Left lobe of liver (tissue), 2 donors: ENCODE data around the gene MAD2L2. TPM values are rescaled to one million over a fixed set of nuclear protein-coding genes. Genes with fewer than 3 reads are reported as not detected.
A peak's percentile ranks its signal among the peaks of the same experiment; 100 is the strongest.

Source experiments
- ATAC-seq: fragments of 200-7000 bp; cut with Tn5 transposase; one replicate; pipeline ENCODE4 v1.9.1; 2020; ENCODE audit warnings: mild to moderate bottlenecking, moderate library complexity
- DNase-seq: peaks from one replicate; pipeline ENCODE4 v3.0.0-alpha.2; 2020; ENCODE audit warnings: low spot score
- total RNA-seq: library from RNA; stranded (reverse); gene quantifications from one replicate; pipeline ENCODE4 v1.2.1, GENCODE V29; 2021
- donor health status: DM: no; HTN: no; CAD: no; lungs with moderate emphysema.
- donor health status: DM: no; HTN: yes; CAD: no.

MAD2L2 gene
- total RNA-seq, 1 donor from 2014 or later = 28.3 TPM

GRCh38 chr1:11705596-11705995 lies 24.6 kb upstream of the MAD2L2 start:
- ATAC-seq = no peak
- DNase-seq = no peak

GRCh38 chr1:11704691-11705475 lies 23.9 kb upstream of the MAD2L2 start:
- ATAC-seq = no peak

GRCh38 chr1:11704194-11704529 lies 23.2 kb upstream of the MAD2L2 start:
- ATAC-seq (no peak), DNase-seq (no peak)

More at GRCh38 chr1:11704691-11705475, 23.9 kb upstream of the MAD2L2 start:
- DNase-seq = no peak

- DNase-seq (no peak), ATAC-seq (no peak)
These were observed 22.6 kb upstream of the MAD2L2 start for GRCh38 chr1:11703357-11704193.

- DNase-seq = no peak
- ATAC-seq = no peak
These were observed 21.2 kb upstream of the MAD2L2 start for GRCh38 chr1:11701981-11702803.

GRCh38 chr1:11701551-11701961 lies 20.6 kb upstream of the MAD2L2 start:
- ATAC-seq = no peak
- DNase-seq = no peak

GRCh38 chr1:11700601-11701467 lies 19.9 kb upstream of the MAD2L2 start:
- no peak for DNase-seq
- ATAC-seq = no peak

GRCh38 chr1:11697893-11698210 lies 16.9 kb upstream of the MAD2L2 start:
- ATAC-seq = no peak

GRCh38 chr1:11697188-11697892 lies 16.4 kb upstream of the MAD2L2 start:
- ATAC-seq = no peak
- no peak for DNase-seq

More at GRCh38 chr1:11697893-11698210, 16.9 kb upstream of the MAD2L2 start:
- DNase-seq = no peak

GRCh38 chr1:11695861-11696260 lies 14.9 kb upstream of the MAD2L2 start:
- DNase-seq (no peak), ATAC-seq (no peak)

GRCh38 chr1:11693917-11694316 lies 13.0 kb upstream of the MAD2L2 start:
- DNase-seq (no peak), ATAC-seq (no peak)

GRCh38 chr1:11693024-11693590 lies 12.2 kb upstream of the MAD2L2 start:
- no peak for DNase-seq

GRCh38 chr1:11691928-11692711 lies 11.2 kb upstream of the MAD2L2 start:
- DNase-seq (no peak), ATAC-seq (no peak)

More at GRCh38 chr1:11693024-11693590, 12.2 kb upstream of the MAD2L2 start:
- no peak for ATAC-seq

GRCh38 chr1:11691302-11691914 lies 10.5 kb upstream of the MAD2L2 start, which contains the start of gene DRAXIN:
TSS of gene DRAXIN (plus strand) at chr1:11691710. CDS start at chr1:11706259, 14,549 bp downstream.
- peak; percentile 48 for ATAC-seq

GRCh38 chr1:11690397-11691301 lies 9.7 kb upstream of the MAD2L2 start:
- peak; percentile 48 for ATAC-seq
- DNase-seq = no peak

More at GRCh38 chr1:11691302-11691914, 10.5 kb upstream of the MAD2L2 start, which contains the start of gene DRAXIN:
- DNase-seq = no peak

GRCh38 chr1:11688506-11688905 lies 7.6 kb upstream of the MAD2L2 start:
- DNase-seq (no peak), ATAC-seq (no peak)

- ATAC-seq = no peak
- DNase-seq = no peak
These were observed 4.3 kb upstream of the MAD2L2 start for GRCh38 chr1:11685210-11685752.
